AG20443 (cell line): ENCODE results near the gene TBC1D8B.
"Not testable (repeated sequence)": the region's sequence is repeated elsewhere in the genome, so short reads cannot be mapped to it uniquely, and the experiment has no call there.

Source experiments
- DNase-seq: peaks from one replicate; pipeline ENCODE4 v3.0.0; 2012; ENCODE audit warnings: low spot score, mixed read lengths

The TBC1D8B gene

GRCh38 chrX:106802388-106803275 is at the start of gene TBC1D8B:
TBC1D8B (plus strand) TSS chrX:106802673; CDS start chrX:106802854, 181 bp downstream.
- peak; percentile 82 for DNase-seq

GRCh38 chrX:106769288-106769687 is 33.2 kb upstream of the TBC1D8B start:
- not testable (repeated sequence) for DNase-seq

GRCh38 chrX:106774981-106775380 is 27.5 kb upstream of the TBC1D8B start:
- no peak for DNase-seq

GRCh38 chrX:106780264-106780663 is 22.2 kb upstream of the TBC1D8B start:
- DNase-seq: no peak

- no peak for DNase-seq
Observed at GRCh38 chrX:106780664-106781377, 21.7 kb upstream of the TBC1D8B start.

GRCh38 chrX:106783716-106784115 is 18.8 kb upstream of the TBC1D8B start:
- no peak for DNase-seq

GRCh38 chrX:106791495-106791894 is 11.0 kb upstream of the TBC1D8B start:
- DNase-seq: no peak

- DNase-seq: peak; percentile 8
Observed at GRCh38 chrX:106802063-106802387, 448 bp upstream of the TBC1D8B start.

- no peak for DNase-seq
Observed at GRCh38 chrX:106811131-106811910, 8.8 kb downstream of the TBC1D8B start.

GRCh38 chrX:106812930-106813329 is 10.5 kb downstream of the TBC1D8B start:
- not testable (repeated sequence) for DNase-seq

- DNase-seq: not testable (repeated sequence)
Observed at GRCh38 chrX:106814093-106814492, 11.6 kb downstream of the TBC1D8B start.

- no peak for DNase-seq
Observed at GRCh38 chrX:106862972-106863688, 60.7 kb downstream of the TBC1D8B start.

GRCh38 chrX:106863697-106864096 is 61.2 kb downstream of the TBC1D8B start:
- no peak for DNase-seq

- not testable (repeated sequence) for DNase-seq
Observed at GRCh38 chrX:106872796-106873195, 70.3 kb downstream of the TBC1D8B start.

- peak; percentile 8 for DNase-seq
Observed at GRCh38 chrX:106874075-106874474, 71.6 kb downstream of the TBC1D8B start.

GRCh38 chrX:106875151-106875550 is 72.7 kb downstream of the TBC1D8B start:
- DNase-seq: no peak

GRCh38 chrX:106889468-106889867 is 87.0 kb downstream of the TBC1D8B start:
- no peak for DNase-seq

- no peak for DNase-seq
Observed at GRCh38 chrX:106891762-106892460, 89.4 kb downstream of the TBC1D8B start.

GRCh38 chrX:106894392-106894909 is 92.0 kb downstream of the TBC1D8B start:
- DNase-seq: peak; percentile 66

- peak; percentile 37 for DNase-seq
Observed at GRCh38 chrX:106894978-106895452, 92.5 kb downstream of the TBC1D8B start.

- peak; percentile 14 for DNase-seq
Observed at GRCh38 chrX:106897259-106897658, 94.8 kb downstream of the TBC1D8B start.
